ENCODE data around the gene TFAP2C.
"Not testable (repeated sequence)": the region's sequence is repeated elsewhere in the genome, so short reads cannot be mapped to it uniquely, and the experiment has no call there.

Gene TFAP2C

DNA sequence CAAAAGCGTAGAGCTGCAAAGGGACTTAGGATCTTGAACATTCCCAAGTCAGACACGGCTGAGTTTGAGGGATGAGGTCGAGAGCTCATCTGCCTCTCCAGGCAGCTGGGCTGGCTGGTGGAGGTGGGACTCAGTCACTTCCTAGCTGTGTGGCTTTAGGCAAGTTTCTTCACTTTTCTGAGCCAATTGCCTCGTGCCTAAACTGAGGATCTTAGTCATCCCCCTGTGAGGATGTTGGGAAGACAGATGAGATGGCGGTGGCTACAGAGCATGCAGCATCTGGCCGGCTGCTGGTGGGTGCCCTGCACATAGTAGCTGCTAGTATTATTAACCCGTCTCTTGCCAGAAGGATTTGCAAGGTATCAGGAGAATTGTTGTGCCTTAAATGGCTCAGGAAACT is 27.5 kb downstream of the TFAP2C start:
- no peak for DNase-seq

DNA sequence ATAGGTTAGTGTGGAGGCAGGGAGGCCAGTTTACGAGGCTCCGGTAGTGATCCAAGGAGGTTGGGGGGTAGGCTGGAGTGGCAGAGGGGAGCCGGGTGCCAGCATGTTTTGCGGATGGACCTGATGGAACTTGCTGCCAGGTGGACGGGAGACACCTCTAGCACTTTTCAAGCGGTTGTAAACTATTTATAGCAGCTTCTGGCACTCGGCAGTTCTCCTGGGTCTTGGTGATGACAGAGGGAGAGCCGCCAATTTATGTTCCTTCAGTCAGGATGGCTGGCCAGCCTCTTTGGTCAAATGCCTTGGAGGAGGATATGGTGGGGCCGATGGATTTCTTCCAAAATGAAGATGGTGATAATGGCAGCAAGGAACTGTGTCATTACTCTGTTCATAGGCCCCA is 28.8 kb downstream of the TFAP2C start:
- no peak for DNase-seq

DNA sequence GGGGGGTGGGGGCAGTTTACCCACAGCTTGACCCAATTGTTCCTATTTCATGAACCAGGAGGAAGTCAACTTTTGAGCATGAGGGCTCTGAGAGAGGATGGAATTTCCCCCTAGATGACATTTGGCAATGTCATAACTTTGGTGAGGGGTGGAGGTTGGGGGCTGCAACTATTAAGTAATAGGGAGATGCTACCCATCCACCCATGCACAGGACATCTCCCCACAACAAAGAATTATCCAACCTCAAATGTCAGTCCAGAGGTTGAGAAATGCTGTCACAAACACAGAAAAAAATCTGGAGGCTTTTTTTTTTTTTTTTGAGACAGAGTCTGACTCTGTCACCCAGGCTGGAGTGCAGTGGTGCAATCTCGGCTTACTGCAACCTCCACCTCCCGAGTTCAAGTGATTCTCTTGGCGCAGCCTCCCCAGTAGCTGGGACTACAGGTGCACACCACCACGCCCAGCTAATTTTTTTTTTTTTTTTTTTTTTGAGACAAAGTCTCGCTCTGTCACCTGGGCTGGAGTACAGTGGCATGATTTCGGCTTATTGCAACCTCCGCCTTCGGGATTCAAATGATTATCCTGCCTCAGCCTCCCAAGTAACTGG is 29.3 kb downstream of the TFAP2C start:
- DNase-seq: not testable (repeated sequence)

DNA sequence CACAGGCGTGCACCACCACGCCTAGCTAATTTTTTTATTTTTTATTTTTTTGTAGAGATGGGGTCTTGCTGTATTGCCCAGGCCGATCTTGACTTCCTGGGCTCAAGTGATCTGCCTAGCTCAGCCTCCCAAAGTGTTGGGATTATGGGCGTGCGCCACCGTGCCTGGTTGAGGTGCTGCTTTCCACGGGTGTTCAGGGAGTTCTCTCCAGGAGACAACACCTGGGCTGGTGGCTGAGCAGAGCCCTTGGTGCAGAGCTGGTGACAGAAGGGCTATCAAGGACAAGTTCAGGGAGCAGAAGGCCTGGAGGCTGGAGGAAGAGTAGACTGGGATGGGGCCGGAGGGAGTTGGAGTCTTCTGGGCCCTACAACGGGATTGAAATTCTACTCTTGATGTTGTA is 34.6 kb downstream of the TFAP2C start:
- no peak for DNase-seq

DNA sequence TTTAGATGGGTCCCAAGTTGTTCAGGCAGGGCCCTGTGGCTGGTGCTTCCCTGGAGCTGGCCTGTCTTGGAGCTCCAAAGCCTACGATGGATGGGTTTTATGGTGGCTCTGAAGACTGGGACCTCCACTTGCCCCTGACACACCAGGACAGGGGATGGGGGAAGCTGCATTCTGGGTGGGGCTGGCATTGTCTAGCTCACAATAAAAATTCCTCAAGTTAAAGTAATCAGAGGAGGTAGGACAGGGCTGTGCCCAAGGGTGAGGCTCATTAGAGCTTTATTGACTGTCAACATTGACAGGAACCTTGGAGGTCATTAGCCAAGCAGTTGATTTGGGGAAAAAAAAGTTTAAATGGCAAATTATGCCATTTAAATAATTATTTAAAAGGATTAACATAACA is 35.7 kb downstream of the TFAP2C start:
- DNase-seq: no peak

DNA sequence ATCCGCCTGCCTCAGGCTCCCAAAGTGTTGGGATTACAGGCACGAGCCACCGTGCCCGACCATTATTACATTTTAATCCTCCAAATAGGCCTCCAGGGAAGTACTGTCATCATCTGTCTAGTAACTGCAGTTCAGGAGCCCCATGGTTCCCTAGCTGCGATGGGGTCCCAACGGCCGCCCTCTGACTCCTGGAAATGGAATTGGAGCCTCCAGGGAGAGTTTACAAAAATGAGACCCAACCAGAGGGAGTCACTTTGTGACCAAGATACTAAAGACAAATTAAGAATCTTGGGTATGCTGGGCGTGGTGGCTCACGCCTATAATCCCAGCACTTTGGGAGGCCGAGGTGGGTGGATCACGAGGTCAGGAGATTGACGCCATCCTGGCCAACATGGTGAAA is 36.7 kb downstream of the TFAP2C start:
- no peak for DNase-seq

DNA sequence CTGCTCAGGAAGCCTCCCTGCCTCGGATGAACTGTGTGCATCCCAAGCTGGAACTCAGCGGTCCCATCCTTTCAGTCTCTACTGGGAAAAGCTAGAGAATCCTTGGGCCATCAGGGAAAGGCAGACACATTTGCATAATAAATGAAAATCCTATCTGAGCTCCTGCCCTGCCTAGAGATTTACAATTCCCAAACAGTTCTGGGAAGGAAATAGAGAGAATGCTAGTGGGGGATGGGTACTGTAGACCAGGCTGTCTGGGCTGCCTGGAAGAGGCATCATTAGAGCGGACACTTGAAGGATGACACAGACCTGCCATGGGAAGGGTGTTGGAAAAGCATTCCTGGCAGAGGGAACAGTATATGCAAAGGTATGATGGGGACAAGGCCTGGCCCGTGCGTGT is 44.3 kb downstream of the TFAP2C start:
- no peak for DNase-seq

DNA sequence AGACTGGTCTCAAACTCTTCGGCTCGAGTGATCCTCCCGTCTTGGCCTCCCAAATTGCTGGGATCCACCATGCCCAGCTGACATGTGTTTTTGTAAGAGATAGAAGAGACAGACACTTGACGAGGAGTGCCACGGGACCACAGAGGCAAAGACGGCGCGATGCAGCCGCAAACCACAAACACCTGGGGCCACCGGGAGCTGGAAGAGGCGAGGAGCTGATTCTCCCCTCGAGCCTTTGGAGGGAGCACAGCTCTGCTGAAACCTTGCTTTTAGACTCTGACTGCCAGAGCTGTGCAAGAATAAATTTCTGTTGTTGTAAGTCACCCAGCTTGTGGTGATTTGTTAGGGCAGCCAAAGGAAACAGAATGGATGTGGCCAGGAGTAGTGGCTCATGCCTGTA is 46.9 kb downstream of the TFAP2C start:
- no peak for DNase-seq

DNA sequence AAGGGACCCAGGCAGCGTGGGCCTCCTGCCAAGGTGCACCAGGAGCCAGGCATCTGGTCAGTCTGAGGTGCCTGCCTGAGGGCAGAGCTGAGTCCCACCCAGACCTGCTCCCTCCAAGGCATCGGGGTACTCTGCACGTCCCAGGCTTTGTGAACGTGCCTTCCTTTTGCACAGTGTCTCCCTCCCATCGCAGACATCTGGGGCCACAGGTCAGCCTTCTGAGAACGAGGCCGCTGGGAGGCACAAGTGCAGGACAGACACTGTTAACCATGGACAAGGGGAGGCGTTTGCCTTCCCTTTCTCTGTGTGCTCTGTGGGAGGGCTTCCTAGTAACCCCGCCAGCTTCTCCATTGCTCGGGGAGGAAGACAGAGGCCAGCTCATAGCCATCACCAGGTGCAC is 47.6 kb downstream of the TFAP2C start:
- no peak for DNase-seq

DNA sequence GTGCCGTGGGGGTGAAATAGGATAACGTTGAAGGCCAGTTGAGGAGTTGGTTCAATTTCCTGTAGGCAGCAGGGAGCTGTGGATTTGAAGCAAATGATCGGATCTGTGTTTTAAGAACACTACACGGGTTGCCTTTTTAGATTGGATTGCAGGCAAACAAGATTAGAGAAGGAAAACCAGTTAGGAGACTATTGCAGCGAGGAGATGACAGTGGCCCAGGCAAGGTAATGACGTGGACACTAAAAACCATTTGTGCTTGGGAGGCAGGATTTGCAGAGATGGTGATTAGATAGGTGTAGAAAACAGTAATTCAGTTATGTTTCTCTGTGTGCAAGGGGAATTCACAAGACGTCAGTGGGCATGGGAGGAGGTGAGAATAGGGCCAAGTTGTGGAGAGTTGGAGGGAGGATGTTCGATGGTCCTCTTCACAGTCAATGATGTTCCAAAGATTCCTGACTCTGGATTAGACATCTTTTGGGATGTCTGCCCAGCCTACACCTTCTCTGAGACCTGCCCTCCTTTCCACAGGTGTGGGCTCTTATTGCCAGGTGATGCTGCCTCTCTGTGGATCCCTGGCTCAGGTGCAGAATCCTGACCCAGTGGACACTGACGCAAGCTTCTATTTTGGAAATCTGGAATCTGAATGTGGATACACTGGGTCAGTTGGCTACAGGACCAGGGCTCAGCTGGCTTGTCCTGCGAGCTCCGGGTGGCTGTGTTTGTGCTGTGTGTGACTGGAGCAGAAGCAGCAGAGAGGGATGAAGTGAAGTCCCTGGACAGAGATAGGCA is 54.2 kb downstream of the TFAP2C start:
- no peak for DNase-seq

DNA sequence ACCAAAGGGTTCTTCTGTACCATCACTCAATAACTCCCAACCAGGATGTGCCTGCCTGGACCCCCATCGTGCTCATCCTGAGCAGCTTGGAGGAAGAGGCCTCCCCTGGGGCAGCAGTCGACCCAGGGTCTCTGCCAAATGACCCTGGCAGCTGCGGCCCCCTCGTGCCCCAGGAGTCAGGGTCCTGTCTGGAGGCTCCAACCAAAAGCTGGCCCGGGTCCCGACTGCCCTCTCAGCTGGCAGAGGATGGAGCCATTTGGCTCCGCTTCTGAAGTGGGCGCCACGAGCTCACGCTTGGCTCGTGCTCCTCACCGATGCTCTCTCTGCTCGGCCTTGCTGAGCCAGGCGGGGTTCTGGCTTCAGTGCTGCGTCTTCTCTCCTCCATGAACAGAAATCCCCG is 56.8 kb downstream of the TFAP2C start:
- DNase-seq: peak; percentile 15

DNA sequence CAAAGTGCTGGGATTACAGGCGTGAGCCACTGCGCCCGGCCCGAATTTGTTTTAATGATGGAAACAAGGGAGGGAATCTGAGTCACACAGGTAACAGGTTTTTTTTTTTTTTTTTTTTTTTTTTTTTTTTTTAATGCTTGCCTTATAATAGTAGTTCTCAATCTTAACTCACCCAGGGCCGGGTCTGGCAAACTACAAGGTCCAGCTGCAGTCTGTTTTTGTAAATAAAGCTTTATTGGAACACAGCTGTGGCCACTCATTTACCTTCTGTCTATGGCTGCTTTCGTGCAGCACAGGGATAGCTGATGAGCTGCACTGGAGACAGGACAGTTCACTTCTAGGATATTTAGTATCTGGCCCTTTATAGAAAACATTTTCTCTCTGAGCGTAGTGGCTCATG is 58.0 kb downstream of the TFAP2C start:
- DNase-seq: no peak

DNA sequence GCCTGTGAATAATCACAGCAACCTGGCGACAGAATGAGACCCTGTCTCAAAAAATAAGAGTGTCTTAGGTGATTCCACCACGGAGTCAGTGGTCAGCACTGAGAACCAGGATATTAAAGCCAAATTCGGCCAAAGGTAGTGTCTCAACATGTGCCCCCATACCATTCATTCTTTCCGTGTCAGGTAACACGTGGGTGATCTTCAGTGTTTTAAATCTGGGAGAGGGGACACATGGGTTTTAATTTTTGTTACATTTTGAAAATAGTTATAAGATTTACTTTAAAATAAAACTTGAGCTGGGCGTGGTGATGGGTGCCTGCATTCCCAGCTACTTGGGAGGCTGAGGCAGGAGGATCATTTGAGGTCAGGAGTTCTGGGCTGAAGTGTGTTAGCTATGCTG is 59.0 kb downstream of the TFAP2C start:
- DNase-seq: no peak

All from retina (tissue), 1 donor.